Mesodermal cell (in vitro differentiated cells): ENCODE data around the gene PHC2.

Experiments used
- H3K27ac ChIP-seq: 2 replicates; pipeline ENCODE4 v1.7.0; 2013; ENCODE audit warnings: mild to moderate bottlenecking, low read depth, low read length, moderate library complexity; ENCODE audit not compliant: severe bottlenecking
- H3K36me3 ChIP-seq: 2 replicates; pipeline ENCODE4 v1.7.1; 2013; ENCODE audit warnings: mild to moderate bottlenecking, low read length, moderate library complexity; ENCODE audit not compliant: control insufficient read depth, insufficient read depth
- H3K4me1 ChIP-seq: one replicate; pipeline ENCODE4 v1.7.1; 2013; ENCODE audit warnings: mild to moderate bottlenecking, low read length; ENCODE audit not compliant: insufficient read depth, control insufficient read depth, poor library complexity, severe bottlenecking
- H3K4me3 ChIP-seq: 2 replicates; pipeline ENCODE4 v1.7.0; 2013; ENCODE audit warnings: low read length, control low read depth, mild to moderate bottlenecking; ENCODE audit not compliant: insufficient read depth, poor library complexity, severe bottlenecking; ENCODE audit errors: extremely low read depth
- H3K9me3 ChIP-seq: 2 replicates; pipeline ENCODE4 v1.7.1; 2013; ENCODE audit warnings: mild to moderate bottlenecking, low read length, moderate library complexity; ENCODE audit not compliant: control insufficient read depth
- WGBS, 2 experiments: methylation state at CpG; one replicate each; pipeline ENCODE4 v1.1.5; 2013; ENCODE audit warnings: missing lambda C conversion rate in 2 of 2; ENCODE audit not compliant: insufficient coverage in 2 of 2; 5-methylcytosine and 5-hydroxymethylcytosine counted together

PHC2 gene

DNA sequence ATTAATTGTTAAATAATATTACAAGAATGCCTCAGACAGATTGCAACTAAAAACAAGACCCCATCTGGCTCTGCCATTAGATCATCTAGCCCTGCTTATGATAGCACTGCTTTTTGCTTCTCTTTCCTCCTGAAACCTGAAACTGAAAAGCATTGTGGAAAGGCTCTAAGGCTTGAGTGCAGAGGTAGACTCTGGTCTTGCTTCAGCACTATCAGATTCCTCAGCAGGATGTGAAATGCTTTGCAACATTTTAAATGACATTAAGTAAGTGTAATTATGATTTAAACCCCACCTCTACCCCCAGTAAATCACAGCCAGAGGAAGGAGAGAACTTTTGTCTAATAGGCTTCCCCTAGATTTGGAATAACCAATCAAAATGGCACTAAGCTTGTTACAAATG lies 32.9 kb downstream of the PHC2 start:
- Histone ChIP-seq H3K36me3 (peaks cover 14% of the 10 kb centered on the region), H3K9me3 (no peaks in the 10 kb centered on the region), H3K4me1 (peaks cover 21% of the 10 kb centered on the region), H3K4me3 (no peak overlapping the region), H3K27ac (no peak overlapping the region)

DNA sequence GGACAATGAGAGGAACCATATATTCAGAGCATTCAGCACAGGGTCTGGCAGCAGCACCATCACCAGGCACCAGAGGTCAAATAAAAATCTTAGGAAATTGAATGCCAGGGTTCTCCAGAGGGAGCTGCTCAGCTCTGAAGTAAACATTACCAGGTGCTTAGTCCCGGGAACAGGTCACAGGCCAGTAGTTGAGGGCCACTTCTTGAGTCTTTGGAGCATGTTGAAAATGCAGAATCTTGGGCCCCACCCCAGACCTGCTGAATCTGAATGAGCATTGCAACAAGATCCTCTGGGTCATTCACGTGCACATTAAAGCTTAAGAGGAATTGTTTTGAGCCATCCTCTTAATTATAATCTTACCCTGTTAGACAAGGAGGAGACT lies 33.8 kb downstream of the PHC2 start:
- 83 to 100% methylated on average over 1 to 2 of the region's 2 CpGs for WGBS, 2 experiments
- Histone ChIP-seq H3K27ac (no peak overlapping the region), H3K9me3 (no peaks in the 10 kb centered on the region), H3K36me3 (peaks cover 14% of the 10 kb centered on the region), H3K4me3 (no peak overlapping the region), H3K4me1 (peaks cover 27% of the 10 kb centered on the region)

DNA sequence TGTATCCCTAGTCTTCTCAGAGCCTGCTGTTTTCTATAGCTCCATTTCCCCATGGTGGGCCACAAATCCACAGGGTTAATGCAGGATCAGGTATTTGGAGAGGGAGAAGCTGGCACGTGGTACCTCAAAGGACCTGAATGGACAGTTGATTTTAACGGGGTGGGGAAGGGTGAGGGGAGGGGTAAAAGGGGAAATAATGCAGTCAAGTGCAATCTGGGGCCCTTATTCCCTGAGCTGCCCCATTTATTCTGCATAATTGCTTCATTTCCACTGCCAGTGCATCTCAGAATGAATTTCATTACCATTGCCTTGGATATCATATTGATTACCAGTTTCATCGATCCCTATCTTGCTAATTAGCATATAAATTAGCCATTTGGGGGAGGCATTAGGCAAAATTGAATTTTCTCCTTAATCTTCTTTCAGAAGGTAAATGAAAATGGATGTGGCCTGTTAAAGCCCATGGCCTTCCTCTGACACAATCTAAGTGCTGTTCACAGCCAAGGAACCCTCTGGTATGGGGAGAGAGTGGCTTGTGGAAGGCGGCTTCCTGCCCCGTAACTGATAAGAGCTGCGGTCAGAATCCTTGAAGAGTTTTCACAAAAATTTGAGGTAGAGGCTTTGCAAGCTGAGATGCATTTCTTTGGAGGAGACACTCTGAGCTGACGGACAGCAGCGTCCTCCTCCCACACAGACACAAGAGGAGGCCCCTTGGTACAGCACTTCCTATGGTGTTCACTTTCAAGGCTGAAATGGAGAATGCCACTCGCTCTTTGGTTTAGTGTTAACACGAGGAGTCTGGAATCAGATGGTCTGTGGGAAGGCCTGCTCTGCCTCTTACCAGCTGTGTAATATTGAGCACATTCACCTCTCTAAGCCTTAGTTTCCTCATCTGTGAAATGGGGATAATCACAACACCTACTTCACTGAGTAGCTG lies 34.4 kb downstream of the PHC2 start:
- 76 to 85% methylated on average over 7 of the region's 10 CpGs for WGBS, 2 experiments

DNA sequence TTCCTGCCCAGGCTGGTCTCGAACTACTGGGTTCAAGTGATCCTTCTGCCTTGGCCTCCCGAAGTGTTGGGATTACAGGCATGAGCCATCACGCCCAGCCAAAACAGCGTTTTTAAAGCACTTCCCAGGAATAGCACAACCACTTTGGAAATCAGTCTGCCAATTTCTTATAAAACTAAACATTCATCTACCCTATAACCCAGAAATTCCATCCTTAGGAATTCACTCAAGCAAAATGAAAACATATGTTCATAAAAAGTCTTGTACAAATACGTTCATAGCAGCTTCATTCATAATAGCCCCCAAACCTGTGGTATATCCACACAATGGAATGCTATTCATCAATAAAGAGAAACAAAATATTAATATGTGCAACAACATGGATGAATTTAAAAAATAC lies 36.1 kb downstream of the PHC2 start:
- 90 to 97% methylated on average over 4 of the region's 5 CpGs for WGBS, 2 experiments
- no peak overlapping the region for H3K27ac ChIP-seq
- H3K36me3 ChIP-seq = peaks cover 14% of the 10 kb centered on the region
- H3K4me1 ChIP-seq = peaks cover 35% of the 10 kb centered on the region
- no peak overlapping the region for H3K4me3 ChIP-seq
- H3K9me3 ChIP-seq = no peaks in the 10 kb centered on the region

More for the DNA sequence above, 34.4 kb downstream of the PHC2 start:
- Histone ChIP-seq H3K4me3 (no peak overlapping the region), H3K4me1 (peaks cover 27% of the 10 kb centered on the region), H3K9me3 (no peaks in the 10 kb centered on the region), H3K27ac (peak overlapping the region; percentile 2), H3K36me3 (peaks cover 14% of the 10 kb centered on the region)

DNA sequence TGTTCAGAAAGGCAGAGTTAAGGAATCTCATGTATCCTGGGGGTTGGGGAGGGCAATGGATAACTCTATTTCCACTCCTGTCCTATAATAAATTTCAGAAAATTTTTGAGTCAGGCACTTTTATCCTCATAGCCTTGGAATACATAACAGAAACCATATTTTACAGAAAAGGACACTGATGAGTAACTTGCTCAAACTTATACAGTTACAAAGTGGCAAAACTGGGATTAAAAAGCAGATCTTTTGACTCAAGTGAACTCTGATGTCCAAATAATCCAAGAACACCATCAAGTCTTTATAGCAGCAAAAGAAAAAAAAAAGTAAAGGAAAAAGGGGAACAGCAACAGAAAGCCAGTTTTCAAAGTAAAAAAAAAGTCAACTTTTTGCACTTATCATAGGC lies 36.9 kb downstream of the PHC2 start:
- no peaks in the 10 kb centered on the region for H3K9me3 ChIP-seq
- no peak overlapping the region for H3K27ac ChIP-seq
- no peak overlapping the region for H3K4me3 ChIP-seq
- peaks cover 14% of the 10 kb centered on the region for H3K36me3 ChIP-seq
- H3K4me1 ChIP-seq = peaks cover 35% of the 10 kb centered on the region

DNA sequence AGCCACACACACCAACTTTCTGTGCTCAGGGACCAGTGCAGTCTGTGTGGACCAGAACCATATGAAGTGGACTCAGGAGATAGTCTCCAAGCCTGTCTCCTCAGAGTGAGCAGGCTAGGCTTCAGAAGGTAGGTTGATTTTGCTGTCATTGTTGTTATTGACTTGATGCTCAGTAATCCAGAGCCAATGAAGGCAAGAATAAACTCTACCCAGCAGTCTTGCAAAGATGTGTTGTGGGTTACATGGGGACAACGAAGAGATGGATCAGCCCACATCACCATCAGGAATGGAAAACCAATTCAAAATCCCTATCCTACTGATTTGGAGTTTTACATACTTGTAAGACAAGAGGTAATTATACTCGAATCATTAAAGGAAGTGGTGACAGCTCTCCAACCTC lies 37.4 kb downstream of the PHC2 start:
- Histone ChIP-seq H3K4me1 (peaks cover 35% of the 10 kb centered on the region), H3K36me3 (peaks cover 14% of the 10 kb centered on the region), H3K27ac (no peak overlapping the region), H3K4me3 (no peak overlapping the region), H3K9me3 (no peaks in the 10 kb centered on the region)
- WGBS, 2 experiments = 57% methylated on average over 1 of the region's 2 CpGs; no CpG with 5 or more reads in 1 of the 2 experiments

DNA sequence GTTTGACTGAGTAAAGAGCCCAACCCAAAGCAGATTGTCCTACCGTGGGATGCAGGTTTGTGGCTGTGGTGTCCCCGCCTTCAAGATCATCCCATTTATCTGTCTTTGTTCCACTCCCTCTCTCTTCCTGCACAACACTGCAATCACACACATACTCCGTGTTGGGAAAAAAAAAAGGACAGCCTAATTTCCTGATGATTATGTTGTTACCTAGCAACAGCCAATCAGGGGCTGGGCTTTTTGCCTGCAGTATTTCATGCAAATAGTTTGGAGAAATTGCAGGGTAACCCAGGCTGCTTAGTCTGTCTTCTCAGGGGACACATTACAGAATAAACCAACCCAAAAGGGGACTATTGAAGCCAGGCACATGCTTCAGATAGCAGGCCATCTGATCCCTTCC lies 38.3 kb downstream of the PHC2 start:
- no peak overlapping the region for H3K4me3 ChIP-seq
- H3K36me3 ChIP-seq = peaks cover 9% of the 10 kb centered on the region
- no CpG with 5 or more reads among the region's 3 CpGs for WGBS, 2 experiments
- H3K27ac ChIP-seq = no peak overlapping the region
- no peaks in the 10 kb centered on the region for H3K9me3 ChIP-seq
- H3K4me1 ChIP-seq = peaks cover 35% of the 10 kb centered on the region

DNA sequence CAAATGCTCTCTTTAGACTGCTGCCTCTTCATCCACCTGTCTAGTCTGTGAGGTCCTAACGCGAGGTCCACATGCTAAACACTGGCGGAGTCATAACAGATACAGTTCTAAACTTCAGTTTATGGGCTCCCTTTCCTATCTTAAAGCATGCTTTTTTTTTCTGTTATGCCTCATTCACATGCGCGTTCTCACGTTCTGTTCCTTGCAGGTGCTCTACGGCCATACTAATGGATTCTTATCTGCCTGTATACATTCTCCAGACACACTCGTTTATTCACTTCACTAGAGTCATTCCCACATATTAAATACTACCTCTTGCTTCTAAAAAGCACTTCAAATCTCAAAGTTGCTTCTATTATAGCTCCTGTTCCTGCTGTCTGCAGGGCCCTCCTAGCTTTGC lies 38.7 kb downstream of the PHC2 start:
- H3K9me3 ChIP-seq = no peaks in the 10 kb centered on the region
- H3K4me1 ChIP-seq = peaks cover 38% of the 10 kb centered on the region
- no peak overlapping the region for H3K27ac ChIP-seq
- 93 to 95% methylated on average over 8 of the region's 8 CpGs for WGBS, 2 experiments
- peaks cover 5% of the 10 kb centered on the region for H3K36me3 ChIP-seq
- H3K4me3 ChIP-seq = no peak overlapping the region

DNA sequence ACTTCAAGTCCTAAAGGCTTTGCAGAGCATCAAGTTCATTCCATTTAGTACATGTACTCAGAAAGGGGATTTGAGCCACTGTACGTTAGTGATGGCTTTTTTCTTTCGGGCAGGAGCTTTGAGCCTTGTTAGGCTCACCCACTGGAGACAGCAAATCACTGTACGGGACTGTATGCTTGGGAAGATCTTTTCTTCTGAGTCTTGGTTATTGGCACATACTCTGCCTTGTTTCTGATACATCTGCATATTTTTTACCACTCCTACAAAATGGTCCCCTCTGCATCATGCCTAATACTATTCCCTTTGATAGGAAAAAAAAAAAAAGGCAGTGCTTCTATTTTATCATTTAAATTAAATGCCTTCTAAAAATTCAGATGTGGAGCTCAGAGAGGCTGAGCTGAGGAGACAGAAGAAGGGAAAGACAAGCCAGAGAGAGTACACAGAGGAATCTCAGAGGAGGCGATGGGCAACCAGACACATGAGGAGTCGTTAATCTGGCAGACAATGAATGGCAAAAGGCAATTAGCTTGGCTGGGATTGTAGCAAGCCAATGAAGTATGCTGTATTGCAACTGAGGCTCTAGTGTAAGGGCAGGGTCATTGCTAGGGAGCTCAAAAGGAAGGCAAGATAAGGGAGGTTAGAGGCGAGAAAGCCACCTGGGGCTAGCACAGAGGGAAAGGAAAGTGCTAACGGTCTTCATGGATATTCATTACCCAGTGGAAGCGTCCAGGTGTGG lies 39.4 kb downstream of the PHC2 start:
- H3K4me1 ChIP-seq = peaks cover 35% of the 10 kb centered on the region
- H3K36me3 ChIP-seq = no peaks in the 10 kb centered on the region
- no peaks in the 10 kb centered on the region for H3K9me3 ChIP-seq
- no peak overlapping the region for H3K4me3 ChIP-seq
- 60 to 77% methylated on average over 7 to 8 of the region's 8 CpGs for WGBS, 2 experiments
- H3K27ac ChIP-seq = no peak overlapping the region

DNA sequence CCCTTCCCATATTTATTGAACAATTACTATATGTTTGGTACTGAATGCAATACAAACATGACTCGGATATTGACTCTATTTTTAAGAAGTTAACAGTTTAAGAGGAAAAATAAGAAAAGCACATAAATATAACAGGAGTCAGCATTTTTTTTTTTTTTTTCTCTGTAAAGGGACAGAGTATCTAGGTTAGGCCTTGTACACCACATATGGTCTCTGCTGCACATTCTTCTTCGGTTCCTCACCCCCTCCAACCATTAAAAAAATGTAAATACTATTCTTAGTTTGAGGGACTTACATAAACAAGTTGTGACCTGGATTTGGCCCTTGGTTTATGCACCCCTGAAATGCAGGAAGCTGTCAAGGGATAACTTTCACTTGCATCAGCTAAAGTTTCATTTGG lies 40.4 kb downstream of the PHC2 start:
- H3K9me3 ChIP-seq = no peaks in the 10 kb centered on the region
- H3K36me3 ChIP-seq = no peaks in the 10 kb centered on the region
- no CpG with 5 or more reads among the region's 2 CpGs for WGBS, 2 experiments
- peaks cover 31% of the 10 kb centered on the region for H3K4me1 ChIP-seq
- H3K27ac ChIP-seq = no peak overlapping the region
- no peak overlapping the region for H3K4me3 ChIP-seq
